ENCODE data around the gene ARSG. TPM values are rescaled to one million over a fixed set of nuclear protein-coding genes. Genes with fewer than 3 reads are reported as not detected.

Gene ARSG
- total RNA-seq = 1 to 10 TPM; 6.1 to 8.9 (median 7.0) TPM

DNA sequence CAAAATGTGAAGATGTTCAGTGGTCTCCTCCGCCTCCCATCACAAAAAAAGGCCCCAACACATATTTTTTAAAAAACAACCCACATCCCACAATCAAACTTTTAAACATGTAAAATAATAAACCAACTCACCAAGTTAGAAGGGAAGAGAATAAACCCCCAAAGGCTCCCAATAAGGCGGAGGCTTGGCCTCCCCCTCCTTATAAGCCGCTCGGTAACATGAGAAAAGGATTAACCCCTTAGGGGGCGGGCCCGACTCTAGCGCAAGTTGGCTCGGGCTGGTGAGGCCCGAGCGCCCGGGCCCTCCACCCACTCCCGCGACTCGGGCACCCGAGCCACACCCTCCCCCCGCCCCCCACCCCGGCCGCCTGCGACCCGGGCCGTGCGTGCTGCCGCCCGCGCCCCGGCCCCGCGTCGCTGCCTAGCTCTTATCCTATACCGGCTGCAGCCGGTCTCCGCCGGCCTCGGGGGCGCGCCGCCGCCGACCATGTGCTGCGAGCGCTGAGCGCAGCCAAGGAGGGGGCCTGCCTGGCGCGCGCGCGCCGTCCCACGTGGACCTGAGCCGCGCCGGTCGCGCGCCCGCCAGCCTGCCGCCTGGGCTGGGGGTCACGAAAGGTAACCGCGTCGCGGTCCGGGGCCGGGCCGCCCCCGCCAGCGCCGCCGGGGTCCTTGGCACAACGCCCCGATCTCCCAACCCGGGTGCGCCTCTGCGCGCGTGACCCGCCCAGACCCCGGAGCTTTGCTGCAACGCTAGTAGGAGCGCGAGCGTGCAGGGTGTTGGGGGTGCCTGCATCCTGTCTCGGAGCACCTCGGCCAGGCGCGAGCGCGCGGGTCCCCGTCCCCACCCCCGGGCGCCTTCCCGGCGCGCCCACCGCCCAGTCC, at the start of gene ARSG, which contains the start of gene SLC16A6:
TSS of gene ARSG (plus strand) at position 541 of the 881 bp plus-strand sequence. CDS start 15,999 bp downstream, outside the sequence.
TSS of gene SLC16A6 (minus strand) at position 173 of the 881 bp plus-strand sequence. CDS start 12,807 bp downstream, outside the sequence.
- Histone ChIP-seq H3K4me1 (peaks cover 26 to 78% (median 32%) of the 10 kb centered on the region in 3 donors), H3K36me3 (no peaks in the 10 kb centered on the region), H3K9me3 (no peaks in the 10 kb centered on the region), H3K4me3 (peak within 1 kb of the TSS; percentile 68 to 90 (median 87)), H3K27me3 (peaks cover 0 to 26% (median 0%) of the 10 kb centered on the region in 4 donors), H3K27ac (peak within 1 kb of the TSS; percentile 82 to 93 (median 90))
- intact Hi-C loops (cut with DNase I) = no loop called here
- WGBS, 2 donors = 1% methylated on average over 7 to 14 of the region's 96 CpGs
- DNase-seq = no peak
- TF ChIP-seq, protein P1, sequence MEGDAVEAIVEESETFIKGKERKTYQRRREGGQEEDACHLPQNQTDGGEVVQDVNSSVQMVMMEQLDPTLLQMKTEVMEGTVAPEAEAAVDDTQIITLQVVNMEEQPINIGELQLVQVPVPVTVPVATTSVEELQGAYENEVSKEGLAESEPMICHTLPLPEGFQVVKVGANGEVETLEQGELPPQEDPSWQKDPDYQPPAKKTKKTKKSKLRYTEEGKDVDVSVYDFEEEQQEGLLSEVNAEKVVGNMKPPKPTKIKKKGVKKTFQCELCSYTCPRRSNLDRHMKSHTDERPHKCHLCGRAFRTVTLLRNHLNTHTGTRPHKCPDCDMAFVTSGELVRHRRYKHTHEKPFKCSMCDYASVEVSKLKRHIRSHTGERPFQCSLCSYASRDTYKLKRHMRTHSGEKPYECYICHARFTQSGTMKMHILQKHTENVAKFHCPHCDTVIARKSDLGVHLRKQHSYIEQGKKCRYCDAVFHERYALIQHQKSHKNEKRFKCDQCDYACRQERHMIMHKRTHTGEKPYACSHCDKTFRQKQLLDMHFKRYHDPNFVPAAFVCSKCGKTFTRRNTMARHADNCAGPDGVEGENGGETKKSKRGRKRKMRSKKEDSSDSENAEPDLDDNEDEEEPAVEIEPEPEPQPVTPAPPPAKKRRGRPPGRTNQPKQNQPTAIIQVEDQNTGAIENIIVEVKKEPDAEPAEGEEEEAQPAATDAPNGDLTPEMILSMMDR (IDR thresholded peaks at IDR 0.05) = no peak
- TF ChIP-seq POLR2A (IDR thresholded peaks at IDR 0.05) = peak in 1 of 4 donors; percentile 22

DNA sequence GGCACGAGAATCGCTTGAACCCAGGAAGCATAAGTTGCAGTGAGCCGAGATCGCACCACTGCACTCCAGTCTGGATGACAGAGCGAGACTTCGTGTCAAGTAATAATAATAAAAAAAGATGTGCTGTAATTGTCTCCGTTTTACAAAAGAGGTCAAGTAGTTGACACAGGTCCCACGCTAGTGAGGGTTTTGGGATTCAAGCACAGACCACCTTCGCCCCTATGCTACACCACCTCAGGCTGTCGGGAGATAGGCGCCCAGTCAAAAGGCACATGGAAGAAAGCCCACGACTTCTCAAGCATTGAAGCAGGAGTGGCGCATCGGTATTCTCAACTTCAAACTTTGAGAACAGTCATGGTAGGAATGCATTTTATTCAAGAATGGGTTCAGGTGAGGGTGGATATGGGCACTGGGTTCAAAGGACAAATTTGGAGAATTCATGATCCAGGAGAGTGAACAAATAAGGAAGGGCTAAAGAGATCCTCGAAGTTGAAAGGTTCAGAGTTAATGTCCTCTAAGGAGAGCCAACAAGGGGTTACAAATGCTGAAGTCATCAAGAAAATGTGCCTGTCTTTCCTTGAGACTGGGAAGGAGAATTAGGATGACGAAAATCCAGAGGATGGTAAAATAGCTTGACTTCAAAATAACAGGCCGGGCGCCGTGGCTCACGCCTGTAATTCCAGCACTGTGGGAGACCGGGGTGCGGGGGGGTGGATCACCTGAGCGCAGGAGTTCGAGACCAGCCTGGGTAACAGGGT, 44.8 kb upstream of the ARSG start:
- intact Hi-C loops (cut with DNase I) = no loop called here
- DNase-seq = no peak
- peaks cover 10 to 32% (median 15%) of the 10 kb centered on the region in 3 donors for H3K4me1 ChIP-seq
- peak overlapping the region in 2 of 4 donors; percentile 85 to 89 for H3K4me3 ChIP-seq
- peaks cover 0 to 12% (median 0%) of the 10 kb centered on the region in 3 donors for H3K36me3 ChIP-seq
- no peak for TF ChIP-seq POLR2A (IDR thresholded peaks at IDR 0.05)
- TF ChIP-seq, protein P1 (IDR thresholded peaks at IDR 0.05) = no peak
- H3K9me3 ChIP-seq = no peaks in the 10 kb centered on the region
- H3K27ac ChIP-seq = peak overlapping the region in 1 of 4 donors; percentile 99
- 91 to 93% methylated on average over 23 of the region's 24 CpGs for WGBS, 2 donors
- H3K27me3 ChIP-seq = no peaks in the 10 kb centered on the region

DNA sequence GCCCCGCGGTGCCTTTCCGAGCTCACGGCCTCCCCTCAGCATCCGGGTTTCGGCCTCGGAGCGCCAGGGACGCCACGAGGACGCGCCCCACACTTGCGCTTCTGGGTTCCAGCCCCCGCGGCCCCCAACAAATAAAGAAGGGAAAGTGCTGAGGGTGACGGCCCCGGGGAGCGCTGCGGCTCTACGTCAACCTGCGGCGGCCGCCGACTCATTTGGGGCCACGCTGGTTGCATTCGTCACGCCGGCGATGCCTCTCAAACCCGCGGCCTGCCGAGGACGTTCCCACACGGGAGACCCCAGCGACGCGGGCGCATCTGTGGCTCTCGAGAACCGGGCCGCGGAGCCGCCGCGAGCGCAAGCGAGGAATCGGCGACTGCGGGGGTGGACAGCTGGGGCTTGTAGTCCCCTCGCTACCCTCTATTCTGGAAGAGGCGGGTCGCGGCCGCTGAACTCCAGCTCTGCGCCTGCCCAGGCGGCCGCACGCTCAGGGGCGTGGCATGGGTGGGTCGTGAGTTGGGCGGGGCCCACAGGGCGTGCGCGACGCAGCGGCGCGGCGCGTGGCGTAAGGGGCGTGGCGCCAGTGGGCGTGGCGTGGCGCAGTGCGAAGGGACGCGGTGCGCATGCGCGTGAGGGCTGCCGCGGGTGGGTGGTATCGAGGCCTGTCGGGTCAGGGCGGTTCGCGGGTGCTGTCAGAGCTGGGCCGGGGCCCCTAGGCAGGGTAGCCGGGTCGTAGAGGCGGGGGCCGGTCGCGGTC, 43.7 kb upstream of the ARSG start, which contains the start of gene AMZ2:
TSS of gene AMZ2 (plus strand) at position 599 of the 754 bp plus-strand sequence. CDS start 2,145 bp downstream, outside the sequence.
- peak in 3 of 4 donors; percentile 89 to 99 (median 89) for TF ChIP-seq POLR2A (IDR thresholded peaks at IDR 0.05)
- TF ChIP-seq, protein P1 (IDR thresholded peaks at IDR 0.05) = peak in 1 of 6 experiments; percentile 9
- H3K36me3 ChIP-seq = peaks cover 0 to 23% (median 0%) of the 10 kb centered on the region in 3 donors
- H3K4me3 ChIP-seq = peak within 1 kb of the TSS; percentile 74 to 97 (median 87)
- no peaks in the 10 kb centered on the region for H3K27me3 ChIP-seq
- H3K9me3 ChIP-seq = no peaks in the 10 kb centered on the region
- H3K4me1 ChIP-seq = peaks cover 10 to 32% (median 15%) of the 10 kb centered on the region in 3 donors
- 1 to 2% methylated on average over 13 to 29 of the region's 97 CpGs for WGBS, 2 donors
- DNase-seq = peak; percentile 57
- intact Hi-C loops (cut with DNase I) = no loop called here
- peak within 1 kb of the TSS; percentile 95 to 99 (median 98) for H3K27ac ChIP-seq

DNA sequence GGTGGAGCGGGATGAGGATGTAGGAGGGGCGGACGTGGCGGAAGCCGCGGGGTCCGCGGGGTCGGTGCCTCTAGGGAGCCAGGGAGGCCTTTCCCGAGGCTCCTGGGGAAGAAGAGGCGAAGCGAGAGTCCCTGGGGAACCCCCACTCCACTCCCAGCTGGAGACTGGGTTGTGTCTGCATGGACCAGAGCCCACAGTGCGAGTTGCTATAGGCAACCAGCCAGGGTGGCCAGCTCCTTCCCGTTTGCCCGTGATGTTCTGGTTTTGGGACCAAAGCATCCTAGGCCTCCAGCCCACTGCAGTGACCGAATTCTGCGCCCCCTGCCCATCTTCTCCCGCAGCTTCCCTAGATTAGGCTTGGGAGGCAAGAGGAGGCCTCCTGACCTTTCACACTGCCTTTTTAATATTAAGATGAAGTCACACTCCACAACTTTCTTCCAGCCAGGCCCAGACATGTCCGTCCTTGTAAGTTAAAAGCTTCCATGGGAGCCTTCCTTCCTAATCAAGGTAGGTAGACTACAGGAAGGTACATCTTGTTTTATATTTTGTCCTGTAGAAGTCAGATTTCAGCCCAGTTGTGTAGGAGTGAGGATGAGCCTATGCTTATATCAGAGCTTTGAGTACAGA, 43.0 kb upstream of the ARSG start:
- no peak for TF ChIP-seq POLR2A (IDR thresholded peaks at IDR 0.05)
- TF ChIP-seq, protein P1 (IDR thresholded peaks at IDR 0.05) = no peak
- H3K4me3 ChIP-seq = peak overlapping the region; percentile 74 to 97 (median 87)
- no peaks in the 10 kb centered on the region for H3K9me3 ChIP-seq
- whole genome bisulfite sequencing, 2 donors = 2 to 10% methylated on average over 3 to 14 of the region's 19 CpGs
- peak overlapping the region; percentile 95 to 99 (median 98) for H3K27ac ChIP-seq
- DNase-seq = no peak
- no peaks in the 10 kb centered on the region for H3K27me3 ChIP-seq
- intact Hi-C loops (cut with DNase I) = no loop called here
- H3K36me3 ChIP-seq = peaks cover 0 to 30% (median 0%) of the 10 kb centered on the region in 3 donors
- H3K4me1 ChIP-seq = peaks cover 10 to 32% (median 15%) of the 10 kb centered on the region in 3 donors
